ENCODE results near the gene TMEM198. TPM values are rescaled to one million over a fixed set of nuclear protein-coding genes. Genes with fewer than 3 reads are reported as not detected.

The TMEM198 gene
- total and polyA plus RNA-seq, 2 donors (not counting 1 experiment from before 2014, with no cell fraction given): 0.39 to 1.1 TPM

- ChIA-PET POLR2A (interaction anchor here (1.1 kb wide), 1 partner anchor 11 kb away, joined by 3 read pairs; no protein-coding TSS in a partner anchor), CTCF (interaction anchor here (1.1 to 1.7 kb wide), 4 partner anchors 10 to 12 kb away, joined by 4 to 8 read pairs (median 4); no protein-coding TSS in a partner anchor)
- H3K79me2 ChIP-seq (ENCODE audit: control insufficient read depth, insufficient read depth, low read length): no peaks in the 10 kb centered on the region
- Mint-ChIP-seq H3K4me3 (no peak overlapping the region), H3K4me1 (peaks cover 14% of the 10 kb centered on the region), H3K9me3 (ENCODE audit: insufficient read depth) (no peaks in the 10 kb centered on the region), H3K27me3 (peaks cover 69% of the 10 kb centered on the region), H3K27ac (no peak overlapping the region)
- no peaks in the 10 kb centered on the region for H3K36me3 ChIP-seq (replicated peaks in 1 of 2; ENCODE audit: control extremely low read depth in 1 of 2, control insufficient read depth in 1 of 2, extremely low read depth in 1 of 2, insufficient read depth in 2 of 2, low read length in 1 of 2)
- no peak overlapping the region for H2AFZ ChIP-seq (ENCODE audit: insufficient read depth, low read depth, low read length, poor library complexity, severe bottlenecking)
- DNase-seq (no peak), ATAC-seq (ENCODE audit: low read depth) (no peak)
- no peak overlapping the region for H3K9ac ChIP-seq (ENCODE audit: low read length)
- H3K4me3 ChIP-seq (ENCODE audit: control extremely low read depth in 1 of 5, extremely low read depth in 1 of 5, insufficient read depth in 1 of 5, low read depth in 2 of 5, low read length in 4 of 5): no peak overlapping the region
- H3K27ac ChIP-seq (ENCODE audit: low read length in 2 of 2): no peak overlapping the region
- H3K4me2 ChIP-seq (replicated peaks; ENCODE audit: low read depth, low read length, poor library complexity, severe bottlenecking): no peak overlapping the region
- intact Hi-C loops (cut with micrococcal nuclease): no loop called here
- peaks cover 0 to 8% (median 0%) of the 10 kb centered on the region in 3 donors for H3K9me3 ChIP-seq (ENCODE audit: control extremely low read depth in 1 of 3, control insufficient read depth in 2 of 3, insufficient read depth in 1 of 3, low read length in 2 of 3)
- 95% methylated on average over 8 of the region's 9 CpGs for WGBS (ENCODE audit: insufficient coverage)
- TF ChIP-seq EZH2 (IDR thresholded peaks at IDR 0.05; ENCODE audit: borderline replicate concordance, insufficient read depth, low read depth, low read length, poor library complexity, severe bottlenecking): no peak
- TF ChIP-seq, protein P1, sequence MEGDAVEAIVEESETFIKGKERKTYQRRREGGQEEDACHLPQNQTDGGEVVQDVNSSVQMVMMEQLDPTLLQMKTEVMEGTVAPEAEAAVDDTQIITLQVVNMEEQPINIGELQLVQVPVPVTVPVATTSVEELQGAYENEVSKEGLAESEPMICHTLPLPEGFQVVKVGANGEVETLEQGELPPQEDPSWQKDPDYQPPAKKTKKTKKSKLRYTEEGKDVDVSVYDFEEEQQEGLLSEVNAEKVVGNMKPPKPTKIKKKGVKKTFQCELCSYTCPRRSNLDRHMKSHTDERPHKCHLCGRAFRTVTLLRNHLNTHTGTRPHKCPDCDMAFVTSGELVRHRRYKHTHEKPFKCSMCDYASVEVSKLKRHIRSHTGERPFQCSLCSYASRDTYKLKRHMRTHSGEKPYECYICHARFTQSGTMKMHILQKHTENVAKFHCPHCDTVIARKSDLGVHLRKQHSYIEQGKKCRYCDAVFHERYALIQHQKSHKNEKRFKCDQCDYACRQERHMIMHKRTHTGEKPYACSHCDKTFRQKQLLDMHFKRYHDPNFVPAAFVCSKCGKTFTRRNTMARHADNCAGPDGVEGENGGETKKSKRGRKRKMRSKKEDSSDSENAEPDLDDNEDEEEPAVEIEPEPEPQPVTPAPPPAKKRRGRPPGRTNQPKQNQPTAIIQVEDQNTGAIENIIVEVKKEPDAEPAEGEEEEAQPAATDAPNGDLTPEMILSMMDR (IDR thresholded peaks at IDR 0.05): no peak
- H3K27me3 ChIP-seq (replicated peaks in 1 of 4; ENCODE audit: control extremely low read depth in 1 of 4, control insufficient read depth in 3 of 4, insufficient read depth in 4 of 4, low read length in 3 of 4): peaks cover 1 to 83% (median 30%) of the 10 kb centered on the region in 4 experiments
- no peaks in the 10 kb centered on the region for H4K20me1 ChIP-seq (ENCODE audit: control insufficient read depth, insufficient read depth, low read length, poor library complexity, severe bottlenecking)
- H3K4me1 ChIP-seq (ENCODE audit: control insufficient read depth in 2 of 2, insufficient read depth in 2 of 2, low read length in 2 of 2): peaks cover 10 to 17% of the 10 kb centered on the region in 2 donors
Measured at GRCh38 chr2:219519526-219519916, 24.3 kb upstream of the TMEM198 start.

DNA sequence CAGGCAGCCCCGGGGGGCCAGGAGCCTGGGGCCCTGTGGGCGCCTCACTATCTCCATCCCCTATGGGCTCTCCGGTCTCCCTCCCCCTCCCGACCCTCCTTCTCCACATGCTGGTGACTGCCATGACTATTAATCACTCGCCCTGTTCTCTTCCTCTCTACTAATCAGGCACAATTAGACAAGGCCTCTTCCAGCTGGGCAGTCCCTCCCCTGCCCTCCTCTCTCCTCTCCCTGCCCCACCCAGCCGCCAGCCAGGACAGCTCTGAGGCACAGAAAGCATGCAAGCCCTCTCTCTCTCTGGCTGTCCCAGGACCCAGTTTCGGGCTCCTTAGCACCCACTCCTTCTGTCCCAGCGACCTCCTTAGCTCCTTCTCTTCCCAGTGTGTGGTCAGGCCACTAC lies 23.7 kb upstream of the TMEM198 start:
- no peaks in the 10 kb centered on the region for H4K20me1 ChIP-seq (ENCODE audit: control insufficient read depth, insufficient read depth, low read length, poor library complexity, severe bottlenecking)
- no peak overlapping the region for H3K4me2 ChIP-seq (replicated peaks; ENCODE audit: low read depth, low read length, poor library complexity, severe bottlenecking)
- no peak for DNase-seq
- ChIA-PET POLR2A (interaction anchor here (1.1 kb wide), 1 partner anchor 11 kb away, joined by 3 read pairs; no protein-coding TSS in a partner anchor), CTCF (interaction anchor here (1.1 to 1.7 kb wide), 6 partner anchors 9 to 22 kb away, joined by 4 to 8 read pairs (median 4); partner anchors contain the start of gene GMPPA)
- Mint-ChIP-seq H3K9me3 (ENCODE audit: insufficient read depth) (no peaks in the 10 kb centered on the region), H3K4me3 (no peak overlapping the region), H3K27ac (no peak overlapping the region), H3K27me3 (peaks cover 73% of the 10 kb centered on the region), H3K4me1 (peaks cover 14% of the 10 kb centered on the region)
- H3K36me3 ChIP-seq (replicated peaks in 1 of 2; ENCODE audit: control extremely low read depth in 1 of 2, control insufficient read depth in 1 of 2, extremely low read depth in 1 of 2, insufficient read depth in 2 of 2, low read length in 1 of 2): no peaks in the 10 kb centered on the region
- TF ChIP-seq EZH2 (IDR thresholded peaks at IDR 0.05; ENCODE audit: borderline replicate concordance, insufficient read depth, low read depth, low read length, poor library complexity, severe bottlenecking): no peak
- TF ChIP-seq, protein P1 (IDR thresholded peaks at IDR 0.05): no peak
- intact Hi-C loops (cut with micrococcal nuclease): no loop called here
- peaks cover 1 to 83% (median 33%) of the 10 kb centered on the region in 4 experiments for H3K27me3 ChIP-seq (replicated peaks in 1 of 4; ENCODE audit: control extremely low read depth in 1 of 4, control insufficient read depth in 3 of 4, insufficient read depth in 4 of 4, low read length in 3 of 4)
- H3K9ac ChIP-seq (ENCODE audit: low read length): no peak overlapping the region
- 71% methylated on average over 8 of the region's 8 CpGs for WGBS (ENCODE audit: insufficient coverage)
- H3K79me2 ChIP-seq (ENCODE audit: control insufficient read depth, insufficient read depth, low read length): no peaks in the 10 kb centered on the region
- H3K27ac ChIP-seq (ENCODE audit: low read length in 2 of 2): no peak overlapping the region
- peaks cover 0 to 8% (median 0%) of the 10 kb centered on the region in 3 donors for H3K9me3 ChIP-seq (ENCODE audit: control extremely low read depth in 1 of 3, control insufficient read depth in 2 of 3, insufficient read depth in 1 of 3, low read length in 2 of 3)
- peaks cover 10 to 17% of the 10 kb centered on the region in 2 donors for H3K4me1 ChIP-seq (ENCODE audit: control insufficient read depth in 2 of 2, insufficient read depth in 2 of 2, low read length in 2 of 2)
- no peak overlapping the region for H3K4me3 ChIP-seq (ENCODE audit: control extremely low read depth in 1 of 5, extremely low read depth in 1 of 5, insufficient read depth in 1 of 5, low read depth in 2 of 5, low read length in 4 of 5)
- no peak overlapping the region for H2AFZ ChIP-seq (ENCODE audit: insufficient read depth, low read depth, low read length, poor library complexity, severe bottlenecking)
- ATAC-seq (ENCODE audit: low read depth): no peak

Measured in B cell (primary cell).